Measurements from ENCODE around the gene SFPQ.
A peak's percentile ranks its signal among the peaks of the same experiment; 100 is the strongest.

Gene SFPQ

DNA sequence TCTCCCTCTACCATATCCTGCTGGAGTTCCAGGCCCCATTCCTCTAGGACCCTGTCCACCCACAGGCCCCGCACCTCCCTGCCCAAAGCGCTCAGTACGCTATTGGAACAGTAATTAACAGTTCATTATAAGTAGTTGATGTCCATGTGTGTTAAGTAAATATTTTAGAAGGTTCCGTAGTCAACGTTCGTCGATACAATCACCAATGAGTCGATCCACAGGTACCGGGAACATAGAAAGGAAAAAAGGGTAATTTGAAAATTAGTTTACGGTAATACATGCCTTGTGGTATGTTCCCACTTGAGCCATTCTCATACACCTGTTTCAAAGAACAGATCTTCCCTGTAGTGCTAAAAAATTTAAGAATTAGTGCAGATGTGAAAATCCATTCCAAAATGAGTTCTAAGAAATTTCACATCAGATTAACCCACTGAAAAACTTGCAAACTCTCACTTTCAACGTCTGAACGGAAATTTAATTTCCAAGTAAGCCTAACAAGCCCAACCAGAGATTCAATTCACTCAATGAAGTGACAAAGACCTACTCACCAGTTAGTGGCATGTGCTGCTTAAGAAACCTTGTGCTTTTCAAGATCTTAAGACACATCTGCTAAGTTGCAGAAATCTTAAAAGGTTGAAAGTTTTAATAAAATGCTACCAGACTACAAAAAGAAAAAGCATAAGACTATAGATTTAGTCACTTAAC lies 8.3 kb downstream of the SFPQ start:
- TF ChIP-seq, protein P1, sequence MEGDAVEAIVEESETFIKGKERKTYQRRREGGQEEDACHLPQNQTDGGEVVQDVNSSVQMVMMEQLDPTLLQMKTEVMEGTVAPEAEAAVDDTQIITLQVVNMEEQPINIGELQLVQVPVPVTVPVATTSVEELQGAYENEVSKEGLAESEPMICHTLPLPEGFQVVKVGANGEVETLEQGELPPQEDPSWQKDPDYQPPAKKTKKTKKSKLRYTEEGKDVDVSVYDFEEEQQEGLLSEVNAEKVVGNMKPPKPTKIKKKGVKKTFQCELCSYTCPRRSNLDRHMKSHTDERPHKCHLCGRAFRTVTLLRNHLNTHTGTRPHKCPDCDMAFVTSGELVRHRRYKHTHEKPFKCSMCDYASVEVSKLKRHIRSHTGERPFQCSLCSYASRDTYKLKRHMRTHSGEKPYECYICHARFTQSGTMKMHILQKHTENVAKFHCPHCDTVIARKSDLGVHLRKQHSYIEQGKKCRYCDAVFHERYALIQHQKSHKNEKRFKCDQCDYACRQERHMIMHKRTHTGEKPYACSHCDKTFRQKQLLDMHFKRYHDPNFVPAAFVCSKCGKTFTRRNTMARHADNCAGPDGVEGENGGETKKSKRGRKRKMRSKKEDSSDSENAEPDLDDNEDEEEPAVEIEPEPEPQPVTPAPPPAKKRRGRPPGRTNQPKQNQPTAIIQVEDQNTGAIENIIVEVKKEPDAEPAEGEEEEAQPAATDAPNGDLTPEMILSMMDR (IDR thresholded peaks at IDR 0.05; ENCODE audit: unreplicated experiment in 3 of 3), result no peak
- H3K4me1 Mint-ChIP-seq, result peaks cover 83% of the 10 kb centered on the region
- no peaks in the 10 kb centered on the region for H3K27me3 Mint-ChIP-seq (ENCODE audit: low read depth)
- no peak overlapping the region for H3K4me3 Mint-ChIP-seq
- H3K36me3 Mint-ChIP-seq (ENCODE audit: low read depth), result peaks cover 100% of the 10 kb centered on the region
- peak overlapping the region in 2 of 3 experiments; percentile 13 to 62 for H3K27ac Mint-ChIP-seq
- no peaks in the 10 kb centered on the region for H3K9me3 Mint-ChIP-seq

DNA sequence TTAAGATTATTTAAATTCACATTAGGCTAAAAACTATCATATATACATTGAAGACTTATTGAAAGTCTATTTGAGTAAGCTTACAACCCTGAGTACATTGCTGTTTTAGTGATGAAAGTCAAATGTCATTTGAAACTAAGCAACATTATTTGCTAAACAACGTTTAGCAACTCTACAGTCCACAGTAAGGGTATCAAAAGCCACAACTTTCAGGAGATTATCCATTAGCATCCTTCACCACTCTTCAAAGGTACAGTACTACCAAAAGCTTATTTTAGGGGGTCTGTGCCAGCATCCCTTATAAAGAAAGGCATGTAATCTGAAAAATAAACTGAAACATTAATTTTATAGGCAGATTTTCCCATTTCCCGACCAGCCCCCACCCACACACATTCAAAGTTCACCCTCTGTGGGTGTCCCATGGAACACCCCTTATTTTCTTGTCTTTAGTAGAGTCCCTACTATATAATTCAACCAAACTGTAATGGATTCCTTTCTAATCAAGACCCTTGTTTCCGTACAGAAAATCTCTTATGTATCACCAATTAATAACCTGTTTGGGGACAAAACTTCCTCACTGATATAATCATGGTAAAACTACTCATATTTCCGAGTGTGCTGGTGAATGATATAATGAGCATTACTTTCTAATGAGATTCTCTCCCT lies 11.0 kb downstream of the SFPQ start:
- Mint-ChIP-seq H3K27ac (peak overlapping the region in 1 of 3 experiments; percentile 52), H3K9me3 (no peaks in the 10 kb centered on the region), H3K27me3 (ENCODE audit: low read depth) (no peaks in the 10 kb centered on the region), H3K4me3 (no peak overlapping the region), H3K36me3 (ENCODE audit: low read depth) (peaks cover 100% of the 10 kb centered on the region), H3K4me1 (peaks cover 61% of the 10 kb centered on the region)
- TF ChIP-seq, protein P1 (IDR thresholded peaks at IDR 0.05; ENCODE audit: unreplicated experiment in 3 of 3), result no peak

DNA sequence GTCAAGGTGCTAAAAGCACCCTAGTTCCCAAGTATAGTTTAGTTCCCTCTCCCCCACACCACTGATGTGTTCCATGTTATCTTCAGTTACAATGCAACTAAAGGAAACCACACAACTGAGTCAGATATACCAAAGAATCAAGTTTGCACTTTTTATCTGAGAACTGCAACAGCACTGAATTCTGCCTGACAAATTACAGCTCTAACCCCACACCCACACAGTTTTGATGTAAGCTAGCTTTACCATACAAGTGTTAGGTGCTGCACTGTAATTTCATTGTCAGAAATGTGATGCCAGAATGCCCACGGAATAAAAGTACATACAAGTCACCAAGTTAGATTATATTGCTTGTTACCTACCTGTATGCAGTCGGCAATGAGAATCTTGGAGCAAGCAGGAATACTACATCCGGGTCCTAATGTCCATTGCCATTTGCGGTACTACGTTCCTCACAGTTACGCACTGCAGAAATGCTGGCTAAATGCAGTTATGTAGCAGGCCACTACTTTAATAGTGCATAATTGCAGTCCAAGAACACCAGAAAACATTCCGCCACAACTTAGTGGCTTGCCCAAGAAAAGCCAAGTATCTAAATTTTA lies 12.1 kb downstream of the SFPQ start:
- peaks cover 97% of the 10 kb centered on the region for H3K36me3 Mint-ChIP-seq (ENCODE audit: low read depth)
- H3K27ac Mint-ChIP-seq, result peak overlapping the region in 1 of 3 experiments; percentile 55
- H3K27me3 Mint-ChIP-seq (ENCODE audit: low read depth), result no peaks in the 10 kb centered on the region

DNA sequence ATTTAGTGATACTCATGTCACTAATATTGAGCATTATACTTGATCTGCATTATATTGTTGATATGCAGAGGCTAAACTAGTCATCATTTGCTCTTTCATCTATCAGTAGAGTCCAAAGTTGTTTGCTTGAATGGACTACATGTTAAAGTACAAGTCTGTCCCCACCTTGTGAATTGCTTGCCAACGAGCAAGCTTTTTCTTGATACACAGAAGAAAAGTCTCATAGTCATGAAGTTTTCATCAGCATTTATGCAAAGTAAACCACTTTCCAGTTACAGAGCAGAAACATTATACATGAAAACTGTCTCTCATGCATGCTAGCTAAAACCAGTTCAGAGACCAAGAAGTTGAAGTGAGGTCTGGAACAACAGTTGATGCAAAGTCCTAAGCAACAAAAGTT lies 13.0 kb downstream of the SFPQ start:
- Mint-ChIP-seq H3K4me3 (no peak overlapping the region), H3K4me1 (peaks cover 46% of the 10 kb centered on the region), H3K27ac (peak overlapping the region in 1 of 3 experiments; percentile 55), H3K36me3 (ENCODE audit: low read depth) (peaks cover 97% of the 10 kb centered on the region), H3K9me3 (no peaks in the 10 kb centered on the region), H3K27me3 (ENCODE audit: low read depth) (no peaks in the 10 kb centered on the region)
- TF ChIP-seq, protein P1 (IDR thresholded peaks at IDR 0.05; ENCODE audit: unreplicated experiment in 3 of 3), result no peak

More for the DNA sequence above, 12.1 kb downstream of the SFPQ start:
- Mint-ChIP-seq H3K4me1 (peaks cover 53% of the 10 kb centered on the region), H3K9me3 (no peaks in the 10 kb centered on the region), H3K4me3 (no peak overlapping the region)
- TF ChIP-seq, protein P1 (IDR thresholded peaks at IDR 0.05; ENCODE audit: unreplicated experiment in 3 of 3), result no peak

DNA sequence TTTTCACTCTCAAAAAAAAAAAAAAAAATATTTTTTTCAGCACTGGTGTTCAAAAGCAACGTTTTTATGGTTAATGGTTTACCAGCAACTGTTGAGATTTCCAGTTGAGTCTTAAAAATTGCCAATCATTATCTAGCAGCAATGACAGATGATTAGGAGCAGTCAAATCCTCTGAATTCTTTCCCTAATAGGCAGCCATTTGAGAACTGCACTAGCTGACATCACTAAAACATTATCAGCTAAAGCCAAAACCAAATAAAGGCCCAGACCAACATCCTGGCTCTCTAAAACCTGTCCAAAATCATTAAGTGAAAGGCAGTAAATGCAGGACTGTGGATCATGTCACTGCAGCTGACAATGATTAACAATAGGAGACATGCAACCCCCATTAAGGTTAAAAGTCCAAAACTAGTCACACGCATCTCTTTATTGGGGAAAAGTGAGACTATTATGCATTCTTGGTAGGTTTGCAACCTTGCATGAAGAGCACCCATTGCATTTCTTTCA lies 14.0 kb downstream of the SFPQ start:
- no peaks in the 10 kb centered on the region for H3K27me3 Mint-ChIP-seq (ENCODE audit: low read depth)
- H3K36me3 Mint-ChIP-seq (ENCODE audit: low read depth), result peaks cover 97% of the 10 kb centered on the region
- no peaks in the 10 kb centered on the region for H3K9me3 Mint-ChIP-seq
- H3K27ac Mint-ChIP-seq, result peak overlapping the region in 2 of 3 experiments; percentile 21 to 92
- peaks cover 38% of the 10 kb centered on the region for H3K4me1 Mint-ChIP-seq
- no peak overlapping the region for H3K4me3 Mint-ChIP-seq
- TF ChIP-seq, protein P1 (IDR thresholded peaks at IDR 0.05; ENCODE audit: unreplicated experiment in 3 of 3), result no peak
